Measurements from ENCODE around the gene SH3RF2.

Gene SH3RF2

GRCh38 chr5:145925353-145925752 lies 11.0 kb upstream of the SH3RF2 start (continued):
- TF ChIP-seq ZNF398 (tag by site-specific recombination; IDR thresholded peaks at IDR 0.05) (no peak), ZSCAN23 (tag by site-specific recombination; IDR thresholded peaks at IDR 0.05) (no peak), ZNF433 (tag by site-specific recombination; IDR thresholded peaks at IDR 0.05; ENCODE audit: low read depth) (no peak), ZNF548 (tag by site-specific recombination; IDR thresholded peaks at IDR 0.05) (no peak), ZFP41 (tag by site-specific recombination; IDR thresholded peaks at IDR 0.05; ENCODE audit: borderline replicate concordance) (no peak), PRDM1 (tag by site-specific recombination; IDR thresholded peaks at IDR 0.05) (peak; percentile 83), ZNF747 (tag by site-specific recombination; IDR thresholded peaks at IDR 0.05) (no peak), KLF10 (tag by site-specific recombination; IDR thresholded peaks at IDR 0.05) (peak; percentile 57; the same call in 1 of the 2 replicates), CTCF (tag by site-specific recombination; IDR thresholded peaks at IDR 0.05) (no peak), ZNF133 (tag by site-specific recombination; IDR thresholded peaks at IDR 0.05) (no peak), ZEB2 (tag by site-specific recombination; IDR thresholded peaks at IDR 0.05) (0 out of 2 replicates have a peak, but pooled peaks have one; percentile 25), ZNF280C (tag by site-specific recombination; IDR thresholded peaks at IDR 0.05) (no peak), ZFHX2 (tag by site-specific recombination; conservative IDR thresholded peaks at IDR 0.05) (no peak), ZNF26 (tag by site-specific recombination; IDR thresholded peaks at IDR 0.05) (no peak)
- TF ChIP-seq, protein P1, sequence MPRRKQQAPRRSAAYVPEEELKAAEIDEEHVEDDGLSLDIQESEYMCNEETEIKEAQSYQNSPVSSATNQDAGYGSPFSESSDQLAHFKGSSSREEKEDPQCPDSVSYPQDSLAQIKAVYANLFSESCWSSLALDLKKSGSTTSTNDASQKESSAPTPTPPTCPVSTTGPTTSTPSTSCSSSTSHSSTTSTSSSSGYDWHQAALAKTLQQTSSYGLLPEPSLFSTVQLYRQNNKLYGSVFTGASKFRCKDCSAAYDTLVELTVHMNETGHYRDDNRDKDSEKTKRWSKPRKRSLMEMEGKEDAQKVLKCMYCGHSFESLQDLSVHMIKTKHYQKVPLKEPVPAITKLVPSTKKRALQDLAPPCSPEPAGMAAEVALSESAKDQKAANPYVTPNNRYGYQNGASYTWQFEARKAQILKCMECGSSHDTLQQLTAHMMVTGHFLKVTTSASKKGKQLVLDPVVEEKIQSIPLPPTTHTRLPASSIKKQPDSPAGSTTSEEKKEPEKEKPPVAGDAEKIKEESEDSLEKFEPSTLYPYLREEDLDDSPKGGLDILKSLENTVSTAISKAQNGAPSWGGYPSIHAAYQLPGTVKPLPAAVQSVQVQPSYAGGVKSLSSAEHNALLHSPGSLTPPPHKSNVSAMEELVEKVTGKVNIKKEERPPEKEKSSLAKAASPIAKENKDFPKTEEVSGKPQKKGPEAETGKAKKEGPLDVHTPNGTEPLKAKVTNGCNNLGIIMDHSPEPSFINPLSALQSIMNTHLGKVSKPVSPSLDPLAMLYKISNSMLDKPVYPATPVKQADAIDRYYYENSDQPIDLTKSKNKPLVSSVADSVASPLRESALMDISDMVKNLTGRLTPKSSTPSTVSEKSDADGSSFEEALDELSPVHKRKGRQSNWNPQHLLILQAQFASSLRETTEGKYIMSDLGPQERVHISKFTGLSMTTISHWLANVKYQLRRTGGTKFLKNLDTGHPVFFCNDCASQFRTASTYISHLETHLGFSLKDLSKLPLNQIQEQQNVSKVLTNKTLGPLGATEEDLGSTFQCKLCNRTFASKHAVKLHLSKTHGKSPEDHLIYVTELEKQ (tag by site-specific recombination; IDR thresholded peaks at IDR 0.05; ENCODE audit: borderline replicate concordance) = no peak
- TF ChIP-seq, protein P2, sequence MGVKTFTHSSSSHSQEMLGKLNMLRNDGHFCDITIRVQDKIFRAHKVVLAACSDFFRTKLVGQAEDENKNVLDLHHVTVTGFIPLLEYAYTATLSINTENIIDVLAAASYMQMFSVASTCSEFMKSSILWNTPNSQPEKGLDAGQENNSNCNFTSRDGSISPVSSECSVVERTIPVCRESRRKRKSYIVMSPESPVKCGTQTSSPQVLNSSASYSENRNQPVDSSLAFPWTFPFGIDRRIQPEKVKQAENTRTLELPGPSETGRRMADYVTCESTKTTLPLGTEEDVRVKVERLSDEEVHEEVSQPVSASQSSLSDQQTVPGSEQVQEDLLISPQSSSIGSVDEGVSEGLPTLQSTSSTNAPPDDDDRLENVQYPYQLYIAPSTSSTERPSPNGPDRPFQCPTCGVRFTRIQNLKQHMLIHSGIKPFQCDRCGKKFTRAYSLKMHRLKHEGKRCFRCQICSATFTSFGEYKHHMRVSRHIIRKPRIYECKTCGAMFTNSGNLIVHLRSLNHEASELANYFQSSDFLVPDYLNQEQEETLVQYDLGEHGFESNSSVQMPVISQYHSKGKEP (tag by site-specific recombination; IDR thresholded peaks at IDR 0.05) = no peak

All from HEK293 (cell line).